OCI-LY3 (cell line): ENCODE measurements around the gene KRTAP4-8.
"Not testable (repeated sequence)": the region's sequence is repeated elsewhere in the genome, so short reads cannot be mapped to it uniquely, and the experiment has no call there.

Source experiments
- H2AFZ ChIP-seq: fragments of 200-600, 300-600 bp; shearing (Covaris generic); 2 replicates; pipeline ENCODE4 v1.6.0; 2014; ENCODE audit warnings: antibody characterized with exemption, low read depth, low read length
- H3K27ac ChIP-seq: fragments of 200-600, 300-600 bp; sonication (generic); 2 replicates; pipeline ENCODE4 v1.5.1; 2014; ENCODE audit warnings: mild to moderate bottlenecking, low read length, moderate library complexity, mixed read lengths
- H3K27me3 ChIP-seq: fragments of 200-600, 300-600 bp; sonication (generic); 2 replicates; pipeline ENCODE4 v1.6.1; 2014; ENCODE audit warnings: low read depth, low read length, mixed read lengths
- H3K36me3 ChIP-seq: fragments of 200-600, 300-600 bp; sonication (generic); replicated peaks from 2 replicates; pipeline ENCODE3; 2014; ENCODE audit warnings: low read depth, low read length, mixed read lengths
- H3K4me1 ChIP-seq: fragments of 300-600, 200-600 bp; sonication (generic); 2 replicates; pipeline ENCODE4 v1.6.1; 2014; ENCODE audit warnings: low read length, mixed read lengths
- H3K4me2 ChIP-seq: fragments of 200-600, 300-600 bp; sonication (generic); 2 replicates; pipeline ENCODE4 v1.6.1; 2014; ENCODE audit warnings: low read length, mixed read lengths
- H3K4me3 ChIP-seq: fragments of 300-600, 200-600 bp; sonication (generic); 2 replicates; pipeline ENCODE4 v1.5.1; 2014; ENCODE audit warnings: antibody characterized with exemption, mild to moderate bottlenecking, low read length, moderate library complexity
- H3K79me2 ChIP-seq: fragments of 300-600, 200-600 bp; shearing (Covaris generic); 2 replicates; pipeline ENCODE4 v1.6.1; 2014; ENCODE audit warnings: mild to moderate bottlenecking, low read length, mixed read lengths
- H3K9ac ChIP-seq: fragments of 300-600, 200-600 bp; shearing (Covaris generic); 2 replicates; pipeline ENCODE4 v1.6.0; 2014; ENCODE audit warnings: mild to moderate bottlenecking, low read length, moderate library complexity
- H3K9me3 ChIP-seq: fragments of 200-600, 300-600 bp; shearing (Covaris generic); 2 replicates; pipeline ENCODE4 v1.6.1; 2014; ENCODE audit warnings: low read length, mixed read lengths; ENCODE audit not compliant: insufficient read depth
- H4K20me1 ChIP-seq: fragments of 200-600, 300-600 bp; sonication (generic); 2 replicates; pipeline ENCODE4 v1.6.1; 2016; ENCODE audit warnings: low read length, mixed read lengths; ENCODE audit not compliant: insufficient read depth
- CTCF ChIP-seq: fragments of 200-600, 300-600 bp; sonication (generic); IDR thresholded peaks from 2 replicates; pipeline ENCODE4 v1.5.1; 2014; ENCODE audit warnings: antibody characterized with exemption, low read length, low read depth
- EZH2phosphoT487 ChIP-seq: fragments of 200-600 bp; shearing (Covaris generic); IDR thresholded peaks from 2 replicates; pipeline ENCODE4 v1.6.1; 2018; ENCODE audit warnings: antibody characterized with exemption, mixed run types, low read depth

The KRTAP4-8 gene

DNA sequence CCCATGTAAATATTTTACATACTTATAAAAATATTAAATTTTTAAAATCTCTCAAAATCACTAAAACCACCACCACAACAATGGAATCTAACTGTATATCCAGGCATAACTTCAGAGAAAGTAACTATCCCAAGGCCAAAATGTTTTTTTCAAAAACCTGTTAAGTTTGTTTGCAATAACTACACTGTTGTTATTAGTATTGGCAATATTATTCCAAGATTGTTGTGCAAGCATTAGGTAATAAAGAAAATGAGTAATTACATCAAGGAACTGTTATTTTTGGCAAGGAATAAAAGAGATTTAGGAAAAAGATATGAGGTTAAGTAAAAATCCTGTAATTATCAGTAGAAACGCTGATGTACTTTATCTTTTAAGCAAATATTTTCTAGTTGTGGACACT lies 29.4 kb upstream of the KRTAP4-8 start:
- Histone ChIP-seq H3K27me3 (peaks cover 13% of the 10 kb centered on the region), H3K36me3 (no peaks in the 10 kb centered on the region), H3K4me3 (no peak overlapping the region), H3K4me1 (no peaks in the 10 kb centered on the region), H3K9me3 (no peaks in the 10 kb centered on the region), H2AFZ (no peak overlapping the region), H3K4me2 (no peak overlapping the region), H3K9ac (no peak overlapping the region), H4K20me1 (no peaks in the 10 kb centered on the region), H3K79me2 (no peaks in the 10 kb centered on the region), H3K27ac (no peak overlapping the region)
- TF ChIP-seq CTCF, result no peak
- no peak for TF ChIP-seq EZH2phosphoT487

GRCh38 chr17:41126412-41126811 lies 28.5 kb upstream of the KRTAP4-8 start:
- Histone ChIP-seq H2AFZ (no peak overlapping the region), H3K9ac (no peak overlapping the region), H3K79me2 (no peaks in the 10 kb centered on the region), H3K27me3 (peaks cover 12% of the 10 kb centered on the region; the same call in 1 of the 2 replicates), H3K4me3 (no peak overlapping the region), H4K20me1 (no peaks in the 10 kb centered on the region), H3K27ac (no peak overlapping the region), H3K36me3 (no peaks in the 10 kb centered on the region), H3K4me2 (no peak overlapping the region), H3K4me1 (no peaks in the 10 kb centered on the region), H3K9me3 (no peaks in the 10 kb centered on the region)
- TF ChIP-seq CTCF, result no peak
- TF ChIP-seq EZH2phosphoT487, result no peak

- H2AFZ ChIP-seq, result no peak overlapping the region
- no peaks in the 10 kb centered on the region for H3K79me2 ChIP-seq
- H3K4me2 ChIP-seq, result no peak overlapping the region
- H4K20me1 ChIP-seq, result no peaks in the 10 kb centered on the region
- H3K27me3 ChIP-seq, result peaks cover 9% of the 10 kb centered on the region; the same call in 1 of the 2 replicates
- H3K27ac ChIP-seq, result no peak overlapping the region
- no peak overlapping the region for H3K4me3 ChIP-seq
- no peaks in the 10 kb centered on the region for H3K9me3 ChIP-seq
- no peak overlapping the region for H3K9ac ChIP-seq
- no peak for TF ChIP-seq EZH2phosphoT487
- TF ChIP-seq CTCF, result no peak
- H3K4me1 ChIP-seq, result no peaks in the 10 kb centered on the region
- no peaks in the 10 kb centered on the region for H3K36me3 ChIP-seq
Observed at GRCh38 chr17:41125064-41125463, 27.1 kb upstream of the KRTAP4-8 start.

DNA sequence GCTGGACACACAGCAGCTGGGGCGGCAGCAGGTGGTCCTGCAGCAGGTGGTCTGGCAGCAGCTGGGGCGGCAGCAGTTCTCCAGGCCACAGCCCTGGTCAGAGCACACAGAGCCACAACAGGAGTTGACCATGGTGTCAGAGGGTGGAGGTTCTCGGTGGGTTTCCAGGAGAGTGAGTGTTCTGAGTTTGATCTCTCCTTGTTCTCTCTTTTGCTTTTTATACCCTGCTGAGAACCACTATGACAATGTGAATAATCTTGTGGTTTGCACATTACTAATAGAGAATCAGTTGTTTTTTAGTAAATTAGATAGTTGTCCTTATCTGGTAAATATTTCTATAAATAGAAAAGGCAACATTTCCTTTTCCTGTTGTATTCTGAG lies 26.0 kb upstream of the KRTAP4-8 start, which contains the start of gene KRTAP4-12:
KRTAP4-12 (minus strand) TSS at position 192 of the 381 bp plus-strand sequence; CDS start at position 132, 60 bp downstream.
- H4K20me1 ChIP-seq, H2AFZ ChIP-seq, H3K79me2 ChIP-seq, H3K36me3 ChIP-seq, H3K9me3 ChIP-seq, H3K4me1 ChIP-seq, H3K4me2 ChIP-seq, H3K9ac ChIP-seq, H3K27ac ChIP-seq, H3K27me3 ChIP-seq, H3K4me3 ChIP-seq: not testable (repeated sequence)

- H3K4me1 ChIP-seq, H3K27ac ChIP-seq, H3K36me3 ChIP-seq, H3K9me3 ChIP-seq, H3K79me2 ChIP-seq, H3K4me3 ChIP-seq, H3K4me2 ChIP-seq, H3K27me3 ChIP-seq, H4K20me1 ChIP-seq, H3K9ac ChIP-seq, H2AFZ ChIP-seq: not testable (repeated sequence)
Observed at GRCh38 chr17:41123292-41123990, 25.5 kb upstream of the KRTAP4-8 start.
